DMS153 (cell line): Measurements from ENCODE around the gene DLEU7.

Experiments used
- DNase-seq: peaks from one replicate; lab custom pipeline; 2025; lab: John Stamatoyannopoulos, UW

The DLEU7 gene

GRCh38 chr13:50793026-50793425 lies 50.5 kb downstream of the DLEU7 start:
- DNase-seq = no peak

GRCh38 chr13:50788551-50789210 lies 54.8 kb downstream of the DLEU7 start:
- DNase-seq = no peak

- no peak for DNase-seq
These were observed 55.9 kb downstream of the DLEU7 start for GRCh38 chr13:50787316-50788195.

GRCh38 chr13:50783717-50784290 lies 59.7 kb downstream of the DLEU7 start:
- no peak for DNase-seq

GRCh38 chr13:50783066-50783465 lies 60.4 kb downstream of the DLEU7 start:
- DNase-seq = no peak

GRCh38 chr13:50780201-50781015 lies 63.1 kb downstream of the DLEU7 start:
- no peak for DNase-seq

- DNase-seq = no peak
These were observed 63.9 kb downstream of the DLEU7 start for GRCh38 chr13:50779443-50780200.
